HEK293 (cell line): ENCODE measurements around the gene FOXP4.

Experiments
- CTCF ChIA-PET: fragments of 350-600 bp; formaldehyde crosslinking; extraction: SDS; loops from one replicate; lab custom pipeline; 2021; ENCODE audit warnings: antibody characterized with exemption; lab: Yijun Ruan, JAX
- POLR2A ChIA-PET: fragments of 300-600 bp; formaldehyde crosslinking; extraction: SDS; loops from one replicate; lab custom pipeline; 2020; ENCODE audit warnings: antibody characterized with exemption, inconsistent platforms; lab: Yijun Ruan, JAX
- H3K27ac ChIP-seq: fragments of 200-500 bp; sonication (Bioruptor generic); 2 replicates; pipeline ENCODE4 v1.5.1; 2014; ENCODE audit warnings: low read depth, low read length, control low read depth, inconsistent platforms; ENCODE audit errors: extremely low read depth
- H3K36me3 ChIP-seq, 2 experiments: fragments of 200-500 bp in 1 of 2; sonication (Bioruptor generic) in 1 of 2; 1 replicate in 1 of 2; 2 replicates in 1 of 2; pipeline ENCODE4 v1.5.1; 2014 to 2017; ENCODE audit warnings: inconsistent platforms in 2 of 2, low read length in 2 of 2; ENCODE audit not compliant: control insufficient read depth in 2 of 2, insufficient read depth in 1 of 2
- H3K4me1 ChIP-seq: fragments of 200-500 bp; sonication (Bioruptor generic); 2 replicates; pipeline ENCODE4 v1.5.1; 2014; ENCODE audit warnings: mild to moderate bottlenecking, low read length, inconsistent platforms; ENCODE audit not compliant: control insufficient read depth, insufficient read depth
- H3K4me3 ChIP-seq: 2 replicates; pipeline ENCODE4 v1.5.1; 2011; ENCODE audit warnings: low read depth, mild to moderate bottlenecking, control low read depth, low read length, moderate library complexity
- H3K9me3 ChIP-seq: fragments of 200-500 bp; sonication (Bioruptor generic); 2 replicates; pipeline ENCODE4 v1.5.1; 2014; ENCODE audit warnings: low read depth, low read length, inconsistent platforms; ENCODE audit not compliant: control insufficient read depth, insufficient read depth
- EGR2 ChIP-seq: fragments of 450-650 bp; formaldehyde crosslinking; IDR thresholded peaks from 2 replicates; pipeline ENCODE4 v1.5.1; 2016; ENCODE audit warnings: low read depth, missing biosample characterization, missing genetic modification characterization
- ELK4 ChIP-seq: IDR thresholded peaks from 2 replicates; pipeline ENCODE4 v1.6.1; 2011; ENCODE audit warnings: mild to moderate bottlenecking, low read depth, low read length, borderline replicate concordance
- FEZF1 ChIP-seq: fragments of 450-650 bp; formaldehyde crosslinking; IDR thresholded peaks from 2 replicates; pipeline ENCODE4 v1.5.1; 2016; ENCODE audit warnings: missing biosample characterization, missing genetic modification characterization
- GLI2 ChIP-seq: fragments of 450-650 bp; formaldehyde crosslinking; IDR thresholded peaks from 2 replicates; pipeline ENCODE4; 2017; ENCODE audit warnings: missing biosample characterization, missing genetic modification characterization, low read depth, borderline replicate concordance
- GLIS1 ChIP-seq: fragments of 450-650 bp; formaldehyde crosslinking; IDR thresholded peaks from 2 replicates; pipeline ENCODE4 v1.5.1; 2016; ENCODE audit warnings: missing biosample characterization, missing genetic modification characterization
- KLF10 ChIP-seq: fragments of 450-650 bp; IDR thresholded peaks from 2 replicates; pipeline ENCODE4 v1.5.1; 2018; ENCODE audit warnings: missing biosample characterization, mild to moderate bottlenecking, missing genetic modification characterization
- PRDM2 ChIP-seq: fragments of 450-650 bp; formaldehyde crosslinking; IDR thresholded peaks from 2 replicates; pipeline ENCODE4 v1.5.1; 2016; ENCODE audit warnings: missing biosample characterization, missing genetic modification characterization, borderline replicate concordance
- SCRT2 ChIP-seq: fragments of 450-650 bp; formaldehyde crosslinking; IDR thresholded peaks from 2 replicates; pipeline ENCODE4 v1.5.1; 2016; ENCODE audit warnings: missing biosample characterization, missing genetic modification characterization
- YY1 ChIP-seq: fragments of 450-650 bp; formaldehyde crosslinking; IDR thresholded peaks from 2 replicates; pipeline ENCODE4 v1.5.1; 2018; ENCODE audit warnings: missing biosample characterization, missing genetic modification characterization
- ZFP37 ChIP-seq: fragments of 450-650 bp; formaldehyde crosslinking; IDR thresholded peaks from 2 replicates; pipeline ENCODE4 v1.5.1; 2016; ENCODE audit warnings: missing biosample characterization, missing genetic modification characterization
- ZIC2 ChIP-seq: fragments of 450-650 bp; formaldehyde crosslinking; IDR thresholded peaks from 2 replicates; pipeline ENCODE4 v1.5.1; 2016; ENCODE audit warnings: missing biosample characterization, missing genetic modification characterization
- ZNF114 ChIP-seq: fragments of 450-650 bp; formaldehyde crosslinking; IDR thresholded peaks from 2 replicates; pipeline ENCODE4 v1.5.0; 2017; ENCODE audit warnings: missing biosample characterization, missing genetic modification characterization
- ZNF146 ChIP-seq: fragments of 450-650 bp; formaldehyde crosslinking; IDR thresholded peaks from 2 replicates; pipeline ENCODE4 v1.5.1; 2016; ENCODE audit warnings: missing biosample characterization, missing genetic modification characterization
- ZNF19 ChIP-seq: fragments of 450-650 bp; formaldehyde crosslinking; IDR thresholded peaks from 2 replicates; pipeline ENCODE4; 2016; ENCODE audit warnings: missing biosample characterization, missing genetic modification characterization, low read depth
- ZNF223 ChIP-seq: fragments of 450-650 bp; formaldehyde crosslinking; IDR thresholded peaks from 2 replicates; pipeline ENCODE4 v1.5.1; 2016; ENCODE audit warnings: missing biosample characterization, missing genetic modification characterization
- ZNF341 ChIP-seq: fragments of 450-650 bp; formaldehyde crosslinking; IDR thresholded peaks from 2 replicates; pipeline ENCODE4; 2016; ENCODE audit warnings: low read depth, missing biosample characterization, missing genetic modification characterization
- ZNF366 ChIP-seq: fragments of 450-650 bp; formaldehyde crosslinking; conservative IDR thresholded peaks from 2 replicates; pipeline ENCODE4 v1.5.1; 2016; ENCODE audit warnings: missing biosample characterization, missing genetic modification characterization
- ZNF426 ChIP-seq: fragments of 450-650 bp; formaldehyde crosslinking; IDR thresholded peaks from 2 replicates; pipeline ENCODE4 v1.5.1; 2017; ENCODE audit warnings: missing biosample characterization, missing genetic modification characterization, mild to moderate bottlenecking, inconsistent platforms, moderate library complexity
- ZNF549 ChIP-seq: fragments of 450-650 bp; IDR thresholded peaks from 2 replicates; pipeline ENCODE4 v1.5.1; 2018; ENCODE audit warnings: missing biosample characterization, missing genetic modification characterization, mild to moderate bottlenecking, inconsistent platforms, moderate library complexity
- ZNF560 ChIP-seq: fragments of 450-650 bp; formaldehyde crosslinking; IDR thresholded peaks from 2 replicates; pipeline ENCODE4 v1.5.1; 2017; ENCODE audit warnings: missing biosample characterization, missing genetic modification characterization, borderline replicate concordance
- ZNF571 ChIP-seq: fragments of 450-650 bp; formaldehyde crosslinking; IDR thresholded peaks from 2 replicates; pipeline ENCODE4 v1.5.0; 2017; ENCODE audit warnings: missing biosample characterization, missing genetic modification characterization
- ZNF660 ChIP-seq: fragments of 450-650 bp; IDR thresholded peaks from 2 replicates; pipeline ENCODE4 v1.5.1; 2018; ENCODE audit warnings: missing biosample characterization, mild to moderate bottlenecking, missing genetic modification characterization
- ZNF76 ChIP-seq: fragments of 450-650 bp; formaldehyde crosslinking; IDR thresholded peaks from 2 replicates; pipeline ENCODE4; 2016; ENCODE audit warnings: low read depth, missing biosample characterization, missing genetic modification characterization, borderline replicate concordance
- ZNF776 ChIP-seq: fragments of 450-650 bp; formaldehyde crosslinking; IDR thresholded peaks from 2 replicates; pipeline ENCODE4 v1.5.0; 2017; ENCODE audit warnings: missing biosample characterization, missing genetic modification characterization, borderline replicate concordance

The FOXP4 gene

DNA sequence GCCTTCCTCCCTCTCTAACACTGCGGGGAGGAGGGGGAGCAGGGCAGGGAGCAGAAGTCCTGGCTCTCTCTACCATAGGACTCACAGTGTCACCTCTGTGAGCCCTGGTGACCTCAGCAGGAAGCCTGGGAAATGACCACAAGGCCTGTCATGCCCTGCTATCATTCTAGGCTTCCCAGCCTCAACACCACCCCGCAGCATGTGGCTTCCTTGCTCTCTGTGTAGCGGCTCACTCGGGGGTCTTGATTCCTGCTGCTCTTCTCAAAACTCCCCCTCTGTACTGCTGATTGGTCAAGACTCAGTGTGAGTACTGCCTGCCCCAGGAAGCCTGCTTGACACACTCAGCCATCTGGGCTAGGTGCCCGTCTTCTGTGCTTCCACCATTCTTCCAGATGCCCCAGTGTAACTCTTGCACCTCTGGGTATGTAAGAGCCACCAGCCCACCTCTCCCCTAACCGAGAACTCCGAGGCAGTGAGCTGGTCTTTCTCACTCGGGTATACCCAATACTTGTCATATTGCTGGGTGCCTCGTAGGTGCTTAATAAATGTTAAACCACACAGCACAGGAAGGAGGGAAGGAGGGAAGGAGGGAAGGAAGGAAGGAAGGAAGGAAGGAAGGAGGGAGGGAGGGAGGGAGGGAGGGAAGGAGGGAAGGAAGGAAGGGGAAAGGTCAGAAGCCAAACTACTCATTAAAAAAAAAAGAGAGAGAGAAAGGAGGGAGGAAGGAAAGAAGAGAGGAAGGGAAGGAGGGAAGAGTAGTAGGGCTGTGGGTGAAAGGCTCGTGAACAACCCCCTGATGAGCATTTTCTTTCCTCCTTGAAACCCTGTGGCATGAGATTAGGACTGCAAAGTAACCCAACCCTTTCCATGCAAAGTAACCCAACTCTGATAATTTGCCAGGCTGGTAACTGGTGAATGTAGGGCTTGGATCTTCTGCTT is 97.0 kb downstream of the FOXP4 start:
- ChIA-PET CTCF (interaction anchor here (1.1 kb wide), 1 partner anchor 41 kb away, joined by 4 read pairs; no protein-coding TSS in a partner anchor), POLR2A (no interaction called here)
- TF ChIP-seq ZNF341 (tag by site-specific recombination) (peak; percentile 26; the same call in 1 of the 2 replicates), ZNF146 (tag by site-specific recombination) (no peak), ZNF549 (no peak), ZNF366 (tag by site-specific recombination) (peak; percentile 61; the same call in 1 of the 2 replicates), SCRT2 (no peak), ZIC2 (tag by site-specific recombination) (peak; percentile 93)
- Histone ChIP-seq H3K27ac (no peak overlapping the region), H3K36me3 (no peaks in the 10 kb centered on the region), H3K9me3 (no peaks in the 10 kb centered on the region), H3K4me1 (no peaks in the 10 kb centered on the region; the same call in 1 of the 2 replicates), H3K4me3 (no peak overlapping the region)

DNA sequence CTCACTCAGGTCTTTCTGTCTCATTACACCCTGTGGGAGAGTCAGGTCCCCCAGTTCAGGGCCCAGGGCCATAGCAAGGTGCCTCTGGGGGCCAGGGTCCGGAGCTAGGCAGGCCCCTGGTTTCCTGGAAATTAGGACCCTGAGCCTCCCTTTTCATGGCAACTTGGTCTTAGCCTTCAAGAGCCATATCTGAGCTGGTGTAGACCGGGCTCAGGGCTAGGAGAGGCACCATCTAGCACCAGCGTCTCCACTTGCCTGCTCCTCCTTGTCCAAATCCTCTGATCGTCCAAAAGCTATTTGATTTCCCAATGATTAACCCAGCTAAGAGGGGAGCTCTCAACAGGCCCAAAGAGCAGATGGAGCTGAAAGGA is 97.7 kb downstream of the FOXP4 start:
- TF ChIP-seq ZNF19 (no peak), ZNF76 (tag by site-specific recombination) (no peak), FEZF1 (tag by site-specific recombination) (no peak), ZNF776 (tag by site-specific recombination) (no peak), ZNF114 (no peak), ZNF426 (tag by site-specific recombination) (no peak), ZNF560 (tag by site-specific recombination) (no peak), KLF10 (tag by site-specific recombination) (no peak), ZFP37 (tag by site-specific recombination) (no peak), YY1 (no peak)
- H3K36me3 ChIP-seq: no peaks in the 10 kb centered on the region
- ChIA-PET POLR2A (no interaction called here), CTCF (interaction anchor here (1.1 kb wide), 1 partner anchor 40 kb away, joined by 4 read pairs; no protein-coding TSS in a partner anchor)
- no peak overlapping the region for H3K4me3 ChIP-seq
- no peak overlapping the region for H3K27ac ChIP-seq
- H3K4me1 ChIP-seq: no peaks in the 10 kb centered on the region; the same call in 1 of the 2 replicates
- no peaks in the 10 kb centered on the region for H3K9me3 ChIP-seq

- POLR2A ChIA-PET: no interaction called here
- no peaks in the 10 kb centered on the region for H3K9me3 ChIP-seq
- H3K4me1 ChIP-seq: no peaks in the 10 kb centered on the region; the same call in 1 of the 2 replicates
- CTCF ChIA-PET: interaction anchor here (1.1 kb wide), 1 partner anchor 39 kb away, joined by 4 read pairs; no protein-coding TSS in a partner anchor
- H3K27ac ChIP-seq: no peak overlapping the region
- no peaks in the 10 kb centered on the region for H3K36me3 ChIP-seq
- no peak overlapping the region for H3K4me3 ChIP-seq
- TF ChIP-seq ELK4 (no peak), PRDM2 (no peak), EGR2 (peak; percentile 82), GLIS1 (tag by site-specific recombination) (peak; percentile 32; the same call in 1 of the 2 replicates), ZNF223 (tag by site-specific recombination) (0 out of 2 replicates have a peak, but pooled peaks have one; percentile 14), ZNF660 (tag by site-specific recombination) (no peak), GLI2 (tag by site-specific recombination) (no peak), ZNF571 (no peak)
These were observed 98.2 kb downstream of the FOXP4 start for GRCh38 chr6:41644297-41644879.
